ENCODE data around the gene EFNB1.
A peak's percentile ranks its signal among the peaks of the same experiment; 100 is the strongest.
"Not testable (repeated sequence)": the region's sequence is repeated elsewhere in the genome, so short reads cannot be mapped to it uniquely, and the experiment has no call there.

The EFNB1 gene

GRCh38 chrX:68828740-68829581 lies at the start of gene EFNB1:
Gene EFNB1, plus strand, starts transcription at chrX:68829021. Its CDS starts 756 bp downstream, at chrX:68829777.
- DNase-seq = peak; percentile 93

GRCh38 chrX:68781295-68781694 lies 47.5 kb upstream of the EFNB1 start:
- DNase-seq = not testable (repeated sequence)

- DNase-seq = no peak
Observed at GRCh38 chrX:68784816-68785215, 44.0 kb upstream of the EFNB1 start.

GRCh38 chrX:68786581-68786980 lies 42.2 kb upstream of the EFNB1 start:
- DNase-seq = not testable (repeated sequence)

GRCh38 chrX:68789966-68790365 lies 38.9 kb upstream of the EFNB1 start:
- no peak for DNase-seq

GRCh38 chrX:68792083-68792482 lies 36.7 kb upstream of the EFNB1 start:
- no peak for DNase-seq

GRCh38 chrX:68794461-68794860 lies 34.4 kb upstream of the EFNB1 start:
- DNase-seq = no peak

- DNase-seq = no peak
Observed at GRCh38 chrX:68795741-68796140, 33.1 kb upstream of the EFNB1 start.

GRCh38 chrX:68798400-68798799 lies 30.4 kb upstream of the EFNB1 start:
- DNase-seq = not testable (repeated sequence)

- no peak for DNase-seq
Observed at GRCh38 chrX:68801737-68802290, 27.0 kb upstream of the EFNB1 start.

GRCh38 chrX:68807818-68808217 lies 21.0 kb upstream of the EFNB1 start:
- DNase-seq = no peak

- DNase-seq = no peak
Observed at GRCh38 chrX:68808686-68809357, 20.0 kb upstream of the EFNB1 start.

GRCh38 chrX:68820476-68821110 lies 8.2 kb upstream of the EFNB1 start:
- DNase-seq = no peak

- DNase-seq = no peak
Observed at GRCh38 chrX:68821616-68822015, 7.2 kb upstream of the EFNB1 start.

- DNase-seq = no peak
Observed at GRCh38 chrX:68822641-68823410, 6.0 kb upstream of the EFNB1 start.

GRCh38 chrX:68823413-68824151 lies 5.2 kb upstream of the EFNB1 start:
- DNase-seq = no peak

- no peak for DNase-seq
Observed at GRCh38 chrX:68824152-68824433, 4.7 kb upstream of the EFNB1 start.

GRCh38 chrX:68824565-68825125 lies 4.2 kb upstream of the EFNB1 start:
- DNase-seq = no peak

GRCh38 chrX:68826113-68826980 lies 2.5 kb upstream of the EFNB1 start:
- no peak for DNase-seq

- no peak for DNase-seq
Observed at GRCh38 chrX:68827256-68827655, 1.6 kb upstream of the EFNB1 start.
